Thoracic aorta (tissue), 2 donors: ENCODE data around the gene MAPT. TPM values are rescaled to one million over a fixed set of nuclear protein-coding genes. Genes with fewer than 3 reads are reported as not detected.

Source experiments
- ATAC-seq: fragments of 150-250 bp; one replicate; pipeline ENCODE4 v1.8.0; 2017; ENCODE audit warnings: low read depth; ENCODE audit not compliant: insufficient number of reproducible peaks, low FRiP score
- DNase-seq: peaks from one replicate; pipeline ENCODE4 v3.0.0-alpha.2; 2020; ENCODE audit warnings: low spot score
- H3K27ac ChIP-seq, 2 donors: fragments of 200-600 bp; sonication (generic); 1 replicate in 1 of 2; 2 replicates in 1 of 2; pipeline ENCODE4 v1.5.1; 2016; ENCODE audit warnings: mild to moderate bottlenecking in 2 of 2, moderate library complexity in 2 of 2
- H3K27me3 ChIP-seq: fragments of 200-600 bp; sonication (generic); replicated peaks from 2 replicates; pipeline ENCODE4 v1.6.0; 2016; ENCODE audit warnings: mild to moderate bottlenecking; ENCODE audit not compliant: insufficient read depth
- H3K36me3 ChIP-seq: fragments of 200-600 bp; sonication (generic); one replicate; pipeline ENCODE4 v1.5.1; 2016
- H3K4me1 ChIP-seq, 2 donors: fragments of 200-600 bp; sonication (generic); 1 replicate in 1 of 2; 2 replicates in 1 of 2; pipeline versions ENCODE4 v1.5.1 to v1.6.0; 2016; ENCODE audit warnings: low read depth in 2 of 2, mild to moderate bottlenecking in 1 of 2; ENCODE audit not compliant: control insufficient read depth in 1 of 2
- H3K4me3 ChIP-seq: fragments of 200-600 bp; sonication (generic); 2 replicates; pipeline ENCODE4 v1.5.1; 2016; ENCODE audit warnings: mild to moderate bottlenecking
- H3K9me3 ChIP-seq: fragments of 200-600 bp; sonication (generic); 2 replicates; pipeline ENCODE4 v1.5.1; 2016
- total RNA-seq, 2 donors: library from RNA; depleted of rRNA; stranded (reverse); fragments of >200 nt; gene quantifications; one replicate each; pipeline versions ENCODE4 v1.1.0 to v1.2.3, GENCODE V29; 2016
- TF ChIP-seq, protein P1 (sequence below): fragments of 200-600 bp; sonication (generic); IDR thresholded peaks from one replicate; pipeline ENCODE4 v1.5.1; 2019; ENCODE audit warnings: antibody characterized with exemption

Gene MAPT
- total RNA-seq, 2 donors from 2014 or later, result 3.1 to 4.6 TPM

- DNase-seq (no peak), ATAC-seq (no peak)
- TF ChIP-seq, protein P1, sequence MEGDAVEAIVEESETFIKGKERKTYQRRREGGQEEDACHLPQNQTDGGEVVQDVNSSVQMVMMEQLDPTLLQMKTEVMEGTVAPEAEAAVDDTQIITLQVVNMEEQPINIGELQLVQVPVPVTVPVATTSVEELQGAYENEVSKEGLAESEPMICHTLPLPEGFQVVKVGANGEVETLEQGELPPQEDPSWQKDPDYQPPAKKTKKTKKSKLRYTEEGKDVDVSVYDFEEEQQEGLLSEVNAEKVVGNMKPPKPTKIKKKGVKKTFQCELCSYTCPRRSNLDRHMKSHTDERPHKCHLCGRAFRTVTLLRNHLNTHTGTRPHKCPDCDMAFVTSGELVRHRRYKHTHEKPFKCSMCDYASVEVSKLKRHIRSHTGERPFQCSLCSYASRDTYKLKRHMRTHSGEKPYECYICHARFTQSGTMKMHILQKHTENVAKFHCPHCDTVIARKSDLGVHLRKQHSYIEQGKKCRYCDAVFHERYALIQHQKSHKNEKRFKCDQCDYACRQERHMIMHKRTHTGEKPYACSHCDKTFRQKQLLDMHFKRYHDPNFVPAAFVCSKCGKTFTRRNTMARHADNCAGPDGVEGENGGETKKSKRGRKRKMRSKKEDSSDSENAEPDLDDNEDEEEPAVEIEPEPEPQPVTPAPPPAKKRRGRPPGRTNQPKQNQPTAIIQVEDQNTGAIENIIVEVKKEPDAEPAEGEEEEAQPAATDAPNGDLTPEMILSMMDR, result no peak
- H3K27ac ChIP-seq, result no peak overlapping the region
- H3K36me3 ChIP-seq, result no peaks in the 10 kb centered on the region
- no peaks in the 10 kb centered on the region for H3K4me1 ChIP-seq
- H3K27me3 ChIP-seq, result no peaks in the 10 kb centered on the region
- no peaks in the 10 kb centered on the region for H3K9me3 ChIP-seq
- H3K4me3 ChIP-seq, result no peak overlapping the region
Measured at GRCh38 chr17:45965812-45966211, 71.5 kb downstream of the MAPT start.

- no peaks in the 10 kb centered on the region for H3K4me1 ChIP-seq
- no peak for ATAC-seq
- H3K27ac ChIP-seq, result no peak overlapping the region
- H3K27me3 ChIP-seq, result no peaks in the 10 kb centered on the region
- no peak overlapping the region for H3K4me3 ChIP-seq
- TF ChIP-seq, protein P1, result no peak
- no peaks in the 10 kb centered on the region for H3K9me3 ChIP-seq
- DNase-seq, result no peak
- H3K36me3 ChIP-seq, result no peaks in the 10 kb centered on the region
Measured at GRCh38 chr17:45966606-45967280, 72.4 kb downstream of the MAPT start.

DNA sequence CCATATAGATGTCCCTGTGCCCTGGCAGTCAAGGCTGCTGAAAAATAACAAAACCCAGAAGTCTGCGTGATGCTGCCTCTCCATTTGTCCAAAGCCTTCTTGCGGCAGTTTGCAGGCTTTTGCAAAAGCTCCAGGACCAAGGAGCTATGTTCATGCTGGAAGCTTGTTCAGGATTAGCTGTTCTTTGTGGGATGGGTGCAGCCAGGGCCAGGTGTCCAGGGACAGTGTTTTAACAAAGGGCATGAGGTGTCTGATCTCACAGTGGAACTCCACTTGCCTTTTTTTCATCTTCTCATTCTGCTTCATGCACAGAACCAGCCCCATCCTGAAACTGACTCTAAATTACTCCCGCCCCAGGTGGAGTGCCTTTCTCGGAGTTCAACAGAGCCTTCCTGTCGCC, 73.0 kb downstream of the MAPT start:
- no peaks in the 10 kb centered on the region for H3K36me3 ChIP-seq
- ATAC-seq (no peak), DNase-seq (no peak)
- H3K27ac ChIP-seq, result no peak overlapping the region
- H3K27me3 ChIP-seq, result no peaks in the 10 kb centered on the region
- H3K4me1 ChIP-seq, result no peaks in the 10 kb centered on the region
- no peaks in the 10 kb centered on the region for H3K9me3 ChIP-seq
- TF ChIP-seq, protein P1, result no peak
- H3K4me3 ChIP-seq, result no peak overlapping the region

- Histone ChIP-seq H3K27me3 (no peaks in the 10 kb centered on the region), H3K4me3 (no peak overlapping the region), H3K4me1 (no peaks in the 10 kb centered on the region), H3K36me3 (no peaks in the 10 kb centered on the region), H3K27ac (no peak overlapping the region), H3K9me3 (no peaks in the 10 kb centered on the region)
- ATAC-seq (no peak), DNase-seq (no peak)
- TF ChIP-seq, protein P1, result no peak
Measured at GRCh38 chr17:45968732-45969131, 74.4 kb downstream of the MAPT start.

GRCh38 chr17:45969726-45970125, 75.4 kb downstream of the MAPT start:
- H3K9me3 ChIP-seq, result no peaks in the 10 kb centered on the region
- H3K4me1 ChIP-seq, result no peaks in the 10 kb centered on the region
- no peaks in the 10 kb centered on the region for H3K27me3 ChIP-seq
- no peak overlapping the region for H3K4me3 ChIP-seq
- ATAC-seq (no peak), DNase-seq (no peak)
- TF ChIP-seq, protein P1, result no peak
- H3K36me3 ChIP-seq, result no peaks in the 10 kb centered on the region
- no peak overlapping the region for H3K27ac ChIP-seq
